SK-N-SH (cell line): ENCODE results near the gene UBE2D1. TPM values are rescaled to one million over a fixed set of nuclear protein-coding genes. Genes with fewer than 3 reads are reported as not detected.

Experiments
- CTCF ChIA-PET: fragments of 300-600, 350-600 bp; formaldehyde crosslinking; extraction: SDS; loops from one replicate; lab custom pipeline; 2021; lab: Yijun Ruan, JAX
- POLR2A ChIA-PET: fragments of 350-600 bp; sonication (Branson Sonifier 250); formaldehyde crosslinking; extraction: SDS; loops from one replicate; lab custom pipeline; 2020; ENCODE audit warnings: antibody characterized with exemption, inconsistent platforms; lab: Yijun Ruan, JAX
- DNase-seq: peaks from one replicate; pipeline ENCODE4 v3.0.0; 2012
- H2AFZ ChIP-seq: fragments of 200-600 bp; sonication (generic); 2 replicates; pipeline ENCODE4 v1.8.1; 2016; ENCODE audit warnings: antibody characterized with exemption, mild to moderate bottlenecking, low read depth
- H3F3A ChIP-seq: fragments of 200-600 bp; sonication (generic); replicated peaks from 2 replicates; pipeline ENCODE3; 2016; ENCODE audit warnings: antibody characterized with exemption, mild to moderate bottlenecking; ENCODE audit not compliant: insufficient read depth
- H3K27ac ChIP-seq, 2 experiments: fragments of 200-500 bp in 1 of 2; fragments of 200-600 bp in 1 of 2; sonication (Bioruptor generic) in 1 of 2; sonication (generic), shearing (Covaris generic) in 1 of 2; 2 replicates each; pipeline versions ENCODE4 v1.5.1 to v1.6.1; 2014 to 2016; ENCODE audit warnings: low read depth in 2 of 2, inconsistent platforms in 1 of 2, low read length in 1 of 2, mild to moderate bottlenecking in 1 of 2, mixed read lengths in 1 of 2
- H3K27me3 ChIP-seq: fragments of 200-600 bp; sonication (generic), shearing (Covaris generic); 2 replicates; pipeline ENCODE4 v1.6.1; 2016; ENCODE audit warnings: mixed run types; ENCODE audit not compliant: insufficient read depth
- H3K36me3 ChIP-seq, 2 experiments: fragments of 200-500 bp in 1 of 2; fragments of 200-600 bp in 1 of 2; sonication (Bioruptor generic) in 1 of 2; sonication (generic) in 1 of 2; replicated peaks in 1 of 2; 2 replicates each; pipeline versions ENCODE3 to v1.5.1; 2014 to 2016; ENCODE audit warnings: low read length in 1 of 2, mild to moderate bottlenecking in 1 of 2; ENCODE audit not compliant: insufficient read depth in 2 of 2, control insufficient read depth in 1 of 2
- H3K4me1 ChIP-seq, 2 experiments: fragments of 200-500 bp in 1 of 2; fragments of 200-600 bp in 1 of 2; sonication (Bioruptor generic) in 1 of 2; sonication (generic), shearing (Covaris generic) in 1 of 2; 2 replicates each; pipeline versions ENCODE4 v1.5.1 to v1.6.1; 2014 to 2016; ENCODE audit warnings: low read depth in 1 of 2, low read length in 1 of 2, mixed run types in 1 of 2; ENCODE audit not compliant: insufficient read depth in 2 of 2, control insufficient read depth in 1 of 2
- H3K4me2 ChIP-seq: fragments of 200-600 bp; sonication (generic), shearing (Covaris generic); 2 replicates; pipeline ENCODE4 v1.6.1; 2017; ENCODE audit warnings: mixed run types
- H3K4me3 ChIP-seq, 2 experiments: fragments of 200-500 bp in 1 of 2; fragments of 200-600 bp in 1 of 2; sonication (Bioruptor generic) in 1 of 2; sonication (generic), shearing (Covaris generic) in 1 of 2; 2 replicates each; pipeline versions ENCODE4 v1.5.1 to v1.8.1; 2014 to 2016; ENCODE audit warnings: low read depth in 2 of 2, inconsistent platforms in 1 of 2, low read length in 1 of 2, mild to moderate bottlenecking in 1 of 2, mixed read lengths in 1 of 2, moderate library complexity in 1 of 2
- H3K79me2 ChIP-seq: fragments of 200-600 bp; sonication (generic); 2 replicates; pipeline ENCODE4 v1.8.1; 2017; ENCODE audit warnings: mild to moderate bottlenecking; ENCODE audit not compliant: insufficient read depth
- H3K9ac ChIP-seq: fragments of 200-600 bp; sonication (generic); 2 replicates; pipeline ENCODE4 v1.6.1; 2017; ENCODE audit warnings: mixed run types
- H3K9me2 ChIP-seq: fragments of 200-600 bp; sonication (generic); 2 replicates; pipeline ENCODE4 v1.6.1; 2017; ENCODE audit warnings: mixed run types
- H3K9me3 ChIP-seq: fragments of 200-600 bp; sonication (generic); 2 replicates; pipeline ENCODE4 v1.6.1; 2017; ENCODE audit warnings: mixed run types, mild to moderate bottlenecking, moderate library complexity
- H4K20me1 ChIP-seq: fragments of 200-600 bp; sonication (generic); 2 replicates; pipeline ENCODE4 v1.6.1; 2017; ENCODE audit warnings: mild to moderate bottlenecking, mixed run types; ENCODE audit not compliant: insufficient read depth
- CTCF ChIP-seq: fragments of 200-600 bp; sonication (generic); IDR thresholded peaks from 2 replicates; pipeline ENCODE4 v1.6.1; 2017; ENCODE audit warnings: antibody characterized with exemption, mild to moderate bottlenecking, moderate library complexity
- FOXJ3 ChIP-seq: sonication (generic); formaldehyde crosslinking; IDR thresholded peaks from 2 replicates; pipeline ENCODE4 v1.5.1; 2020; ENCODE audit warnings: mild to moderate bottlenecking, missing genetic modification reagents
- GABPA ChIP-seq: IDR thresholded peaks from 2 replicates; pipeline ENCODE4 v1.4.0; 2012; ENCODE audit warnings: low read depth, mild to moderate bottlenecking
- RCOR1 ChIP-seq: fragments of 150-350 bp; IDR thresholded peaks from 2 replicates; pipeline ENCODE4 v1.6.1; 2017; ENCODE audit warnings: antibody characterized with exemption, low read length
- REST ChIP-seq: IDR thresholded peaks from 2 replicates; pipeline ENCODE4 v1.6.1; 2012; ENCODE audit warnings: mild to moderate bottlenecking, low read depth, low read length, moderate library complexity
- USF1 ChIP-seq: IDR thresholded peaks from 2 replicates; pipeline ENCODE4 v1.4.0; 2012; ENCODE audit warnings: low read depth, borderline replicate concordance
- USF2 ChIP-seq: fragments of 150-350 bp; IDR thresholded peaks from 2 replicates; pipeline ENCODE4 v1.6.1; 2017; ENCODE audit warnings: antibody characterized with exemption, low read length, low read depth, borderline replicate concordance
- WGBS: methylation state at CpG from one replicate; pipeline ENCODE4 v1.1.6; 2017; ENCODE audit warnings: low lambda C conversion rate; 5-methylcytosine and 5-hydroxymethylcytosine counted together
- polyA plus RNA-seq, 3 experiments: library from polyadenylated mRNA; depleted of rRNA; stranded (reverse); fragments of >200 nt; gene quantifications; 2 replicates each; pipeline ENCODE4 v1.2.3, GENCODE V29; 2012

UBE2D1 gene
- polyA plus RNA-seq, 1 of the 3 experiments (the other 2 are of a cell fraction) = 8.7 TPM

- Histone ChIP-seq H3K27ac (no peak overlapping the region), H3K9ac (no peak overlapping the region), H2AFZ (no peak overlapping the region), H3K4me2 (no peak overlapping the region), H3K9me3 (no peaks in the 10 kb centered on the region), H3K27me3 (no peaks in the 10 kb centered on the region), H4K20me1 (no peaks in the 10 kb centered on the region), H3K9me2 (no peaks in the 10 kb centered on the region; the same call in 1 of the 2 replicates), H3K36me3 (peaks cover 13 to 32% of the 10 kb centered on the region in 2 experiments), H3K4me1 (peaks cover 2 to 4% of the 10 kb centered on the region in 2 experiments; a peak in 2 of 4 replicates), H3K79me2 (peaks cover 14% of the 10 kb centered on the region; the same call in 1 of the 2 replicates), H3K4me3 (no peak overlapping the region), H3F3A (peaks cover 9% of the 10 kb centered on the region)
- TF ChIP-seq USF1 (no peak), GABPA (no peak), USF2 (no peak), RCOR1 (no peak), REST (no peak), FOXJ3 (CRISPR knock-in tag) (no peak)
- WGBS = 98% methylated on average over 2 of the region's 2 CpGs
- DNase-seq = no peak
- ChIA-PET POLR2A (no interaction called here), CTCF (no interaction called here)
These were observed 26.5 kb downstream of the UBE2D1 start for GRCh38 chr10:58361353-58361752.

- no peak overlapping the region for H3K9ac ChIP-seq
- 0 out of 4 replicates have a peak, but pooled peaks cover 2 to 4% of the 10 kb centered on the region in 2 experiments for H3K4me1 ChIP-seq
- ChIA-PET POLR2A (no interaction called here), CTCF (interaction anchor here (0.6 kb wide), 1 partner anchor 9 kb away, joined by 3 read pairs; no protein-coding TSS in a partner anchor)
- no peak overlapping the region for H3K4me3 ChIP-seq
- no peak for TF ChIP-seq CTCF
- H3K36me3 ChIP-seq = peaks cover 13 to 32% of the 10 kb centered on the region in 2 experiments
- no peak for DNase-seq
- H3K27ac ChIP-seq = no peak overlapping the region
- H3K9me2 ChIP-seq = no peaks in the 10 kb centered on the region; the same call in 1 of the 2 replicates
- peaks cover 5% of the 10 kb centered on the region for H3F3A ChIP-seq
- H4K20me1 ChIP-seq = no peaks in the 10 kb centered on the region
- H3K9me3 ChIP-seq = no peaks in the 10 kb centered on the region
- H2AFZ ChIP-seq = no peak overlapping the region
- H3K4me2 ChIP-seq = no peak overlapping the region
- H3K27me3 ChIP-seq = no peaks in the 10 kb centered on the region
- H3K79me2 ChIP-seq = peaks cover 13% of the 10 kb centered on the region; the same call in 1 of the 2 replicates
- WGBS = 68% methylated on average over 1 of the region's 1 CpG
These were observed 27.4 kb downstream of the UBE2D1 start for GRCh38 chr10:58362027-58362789.
